DOHH2 (cell line): ENCODE data around the gene PCK2.

Experiments used
- CTCF ChIP-seq: fragments of 200-600 bp; sonication (generic); IDR thresholded peaks from one replicate; pipeline ENCODE4 v1.5.1; 2014; ENCODE audit warnings: antibody characterized with exemption, mild to moderate bottlenecking, low read depth, low read length; ENCODE audit not compliant: poor library complexity, severe bottlenecking
- EZH2phosphoT487 ChIP-seq: fragments of 200-600 bp; sonication (generic); IDR thresholded peaks from 2 replicates; pipeline ENCODE4 v1.6.1; 2017; ENCODE audit warnings: borderline replicate concordance, mild to moderate bottlenecking, antibody characterized with exemption, low read length, moderate library complexity, mixed read lengths

- no peak for TF ChIP-seq CTCF
- no peak for TF ChIP-seq EZH2phosphoT487
These were observed 14.3 kb downstream of the PCK2 start for GRCh38 chr14:24108336-24108874.
